ENCODE measurements around the gene PTPN3. TPM values are rescaled to one million over a fixed set of nuclear protein-coding genes. Genes with fewer than 3 reads are reported as not detected.
A peak's percentile ranks its signal among the peaks of the same experiment; 100 is the strongest.

The PTPN3 gene
- total RNA-seq, 2 donors from 2014 or later: 13.2 to 19.5 TPM

DNA sequence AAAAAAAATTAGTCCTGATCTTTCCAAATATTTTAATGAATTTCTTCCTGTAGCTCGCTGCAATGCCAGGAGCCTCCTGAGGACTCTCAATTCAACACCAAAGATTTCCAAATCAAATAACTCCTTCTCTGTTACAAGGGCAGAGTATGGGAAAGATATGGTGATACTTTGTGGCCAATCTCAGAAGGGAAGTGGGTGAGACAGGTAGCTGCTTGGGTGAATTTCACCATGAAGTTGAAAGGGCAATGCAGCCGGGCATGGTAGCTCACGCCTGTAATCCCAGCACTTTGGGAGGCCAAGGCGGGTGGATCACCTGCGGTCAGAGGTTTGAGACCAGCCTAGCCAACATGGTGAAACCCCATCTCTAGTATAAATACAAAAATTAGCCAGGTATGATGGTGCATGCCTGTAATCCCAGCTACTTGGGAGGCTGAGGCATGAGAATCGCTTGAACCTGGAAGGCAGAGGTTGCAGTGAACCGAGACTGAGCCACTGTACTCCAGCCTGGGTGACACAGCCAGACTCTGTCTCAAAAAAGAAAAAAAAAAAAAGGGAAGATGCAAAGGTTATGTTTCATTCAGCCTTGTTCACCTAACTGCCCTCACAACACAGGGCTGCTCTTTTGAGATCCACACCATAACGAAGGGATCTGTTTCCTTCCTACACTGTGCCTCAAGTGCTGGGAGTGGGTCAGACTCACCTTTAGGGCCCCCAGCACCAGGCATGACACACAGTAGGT is 58.6 kb downstream of the PTPN3 start:
- ATAC-seq: no peak
- peaks cover 25% of the 10 kb centered on the region for H3K4me1 ChIP-seq
- peak overlapping the region; percentile 67 to 89 (median 88) for H3K27ac ChIP-seq
- H3K36me3 ChIP-seq (replicated peaks in 1 of 2; ENCODE audit: insufficient read depth in 1 of 2, low read depth in 2 of 2): no peaks in the 10 kb centered on the region
- H3K9me3 ChIP-seq: no peaks in the 10 kb centered on the region
- H3K4me3 ChIP-seq: no peak overlapping the region
- intact Hi-C loops (cut with DNase I): loop anchor here (5.0 kb wide), 1 partner anchor 83 kb away; no protein-coding TSS in a partner anchor
- H3K27me3 ChIP-seq: no peaks in the 10 kb centered on the region
- no peak for DNase-seq
- WGBS, 2 donors: 67 to 81% methylated on average over 7 to 8 of the region's 8 CpGs
- no peak for TF ChIP-seq CTCF (IDR thresholded peaks at IDR 0.05)
- no peak for TF ChIP-seq POLR2A (IDR thresholded peaks at IDR 0.05)

- WGBS, 2 donors: 37 to 51% methylated on average over 4 of the region's 4 CpGs
- DNase-seq (no peak), ATAC-seq (no peak)
- H3K27ac ChIP-seq: no peak overlapping the region
- H3K36me3 ChIP-seq (replicated peaks in 1 of 2; ENCODE audit: insufficient read depth in 1 of 2, low read depth in 2 of 2): peaks cover 0 to 3% of the 10 kb centered on the region in 2 donors
- intact Hi-C loops (cut with DNase I): loop anchor here (5.0 kb wide), 1 partner anchor 85 kb away; no protein-coding TSS in a partner anchor
- TF ChIP-seq CTCF (IDR thresholded peaks at IDR 0.05) (no peak), POLR2A (IDR thresholded peaks at IDR 0.05) (no peak)
- H3K4me1 ChIP-seq: peaks cover 25% of the 10 kb centered on the region
- H3K27me3 ChIP-seq: no peaks in the 10 kb centered on the region
- H3K9me3 ChIP-seq: no peaks in the 10 kb centered on the region
- H3K4me3 ChIP-seq: no peak overlapping the region
Observed at GRCh38 chr9:109437286-109437685, 60.8 kb downstream of the PTPN3 start.

DNA sequence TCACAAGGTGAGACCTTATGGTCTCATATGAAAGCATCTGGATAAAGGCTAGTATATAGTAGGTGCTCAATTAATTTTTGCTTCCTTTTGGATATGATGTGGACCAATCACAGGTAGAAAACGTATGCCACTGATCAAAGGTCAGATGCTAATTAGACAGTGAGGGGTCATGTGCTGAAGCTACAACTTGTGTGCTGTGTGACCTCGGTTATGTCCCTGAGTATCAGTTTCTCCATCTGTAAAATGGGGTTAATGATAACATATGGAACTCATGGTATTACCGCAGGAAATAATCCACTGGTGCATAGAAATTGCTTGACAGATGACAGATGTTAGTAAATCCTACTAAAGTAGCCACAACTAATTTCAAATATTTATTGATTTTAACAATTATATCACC is 62.0 kb downstream of the PTPN3 start:
- peaks cover 19% of the 10 kb centered on the region for H3K4me1 ChIP-seq

GRCh38 chr9:109433476-109433875 is 64.6 kb downstream of the PTPN3 start:
- H3K27me3 ChIP-seq: no peaks in the 10 kb centered on the region

More for the DNA sequence above, 62.0 kb downstream of the PTPN3 start:
- Histone ChIP-seq H3K36me3 (replicated peaks in 1 of 2; ENCODE audit: insufficient read depth in 1 of 2, low read depth in 2 of 2) (peaks cover 0 to 3% of the 10 kb centered on the region in 2 donors), H3K9me3 (no peaks in the 10 kb centered on the region), H3K27me3 (no peaks in the 10 kb centered on the region), H3K4me3 (no peak overlapping the region), H3K27ac (no peak overlapping the region)
- 85 to 87% methylated on average over 3 of the region's 3 CpGs for WGBS, 2 donors
- ATAC-seq (no peak), DNase-seq (no peak)
- intact Hi-C loops (cut with DNase I): loop anchor here (5.0 kb wide), 1 partner anchor 86 kb away; no protein-coding TSS in a partner anchor
- TF ChIP-seq POLR2A (IDR thresholded peaks at IDR 0.05) (no peak), CTCF (IDR thresholded peaks at IDR 0.05) (no peak)

More at GRCh38 chr9:109433476-109433875, 64.6 kb downstream of the PTPN3 start:
- 91 to 95% methylated on average over 5 of the region's 5 CpGs for WGBS, 2 donors
- Histone ChIP-seq H3K4me1 (no peaks in the 10 kb centered on the region), H3K27ac (no peak overlapping the region), H3K36me3 (replicated peaks in 1 of 2; ENCODE audit: insufficient read depth in 1 of 2, low read depth in 2 of 2) (peaks cover 0 to 3% of the 10 kb centered on the region in 2 donors), H3K9me3 (no peaks in the 10 kb centered on the region), H3K4me3 (no peak overlapping the region)
- intact Hi-C loops (cut with DNase I): no loop called here
- no peak for ATAC-seq
- TF ChIP-seq POLR2A (IDR thresholded peaks at IDR 0.05) (no peak), CTCF (IDR thresholded peaks at IDR 0.05) (no peak)
- no peak for DNase-seq
